MM.1S (cell line): ENCODE results near the gene BBIP1.

Experiments
- EZH2phosphoT487 ChIP-seq: fragments of 300-600 bp; sonication (generic); IDR thresholded peaks from 2 replicates; pipeline ENCODE4 v1.6.1; 2018; ENCODE audit warnings: antibody characterized with exemption, low read length
- TF ChIP-seq, protein P1 (sequence below): fragments of 300-600 bp; sonication (generic); IDR thresholded peaks from 2 replicates; pipeline ENCODE4 v1.5.1; 2016; ENCODE audit warnings: antibody characterized with exemption, low read length, mixed read lengths

GRCh38 chr10:110944792-110945396, 25.9 kb upstream of the BBIP1 start:
- TF ChIP-seq, protein P1, sequence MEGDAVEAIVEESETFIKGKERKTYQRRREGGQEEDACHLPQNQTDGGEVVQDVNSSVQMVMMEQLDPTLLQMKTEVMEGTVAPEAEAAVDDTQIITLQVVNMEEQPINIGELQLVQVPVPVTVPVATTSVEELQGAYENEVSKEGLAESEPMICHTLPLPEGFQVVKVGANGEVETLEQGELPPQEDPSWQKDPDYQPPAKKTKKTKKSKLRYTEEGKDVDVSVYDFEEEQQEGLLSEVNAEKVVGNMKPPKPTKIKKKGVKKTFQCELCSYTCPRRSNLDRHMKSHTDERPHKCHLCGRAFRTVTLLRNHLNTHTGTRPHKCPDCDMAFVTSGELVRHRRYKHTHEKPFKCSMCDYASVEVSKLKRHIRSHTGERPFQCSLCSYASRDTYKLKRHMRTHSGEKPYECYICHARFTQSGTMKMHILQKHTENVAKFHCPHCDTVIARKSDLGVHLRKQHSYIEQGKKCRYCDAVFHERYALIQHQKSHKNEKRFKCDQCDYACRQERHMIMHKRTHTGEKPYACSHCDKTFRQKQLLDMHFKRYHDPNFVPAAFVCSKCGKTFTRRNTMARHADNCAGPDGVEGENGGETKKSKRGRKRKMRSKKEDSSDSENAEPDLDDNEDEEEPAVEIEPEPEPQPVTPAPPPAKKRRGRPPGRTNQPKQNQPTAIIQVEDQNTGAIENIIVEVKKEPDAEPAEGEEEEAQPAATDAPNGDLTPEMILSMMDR: no peak
- TF ChIP-seq EZH2phosphoT487: no peak
